Small intestine (tissue), 7 donors: ENCODE data around the gene CTTNBP2. TPM values are rescaled to one million over a fixed set of nuclear protein-coding genes. Genes with fewer than 3 reads are reported as not detected.

Experiments used
- DNase-seq, 2 donors: peaks; one replicate each; pipeline versions ENCODE4 v3.0.0 to v3.0.0-alpha.2; 2013
- FAIRE-seq: peaks from 2 replicates; lab custom pipeline; 2012; peaks lifted over from hg19 to GRCh38; lab: Jason Lieb, UNC
- H3K27ac ChIP-seq, 3 donors: one replicate each; pipeline ENCODE4 v1.5.1; 2013; ENCODE audit warnings: low read length in 2 of 3, mild to moderate bottlenecking in 2 of 3, control low read depth in 1 of 3, inconsistent platforms in 1 of 3, low read depth in 1 of 3, moderate library complexity in 1 of 3
- H3K27me3 ChIP-seq, 3 donors: one replicate each; pipeline ENCODE4 v1.6.1; 2013; ENCODE audit warnings: low read length in 3 of 3, inconsistent platforms in 1 of 3; ENCODE audit not compliant: control insufficient read depth in 3 of 3, insufficient read depth in 3 of 3
- H3K36me3 ChIP-seq, 3 donors: one replicate each; pipeline ENCODE4 v1.6.1; 2013; ENCODE audit warnings: low read length in 3 of 3, inconsistent platforms in 1 of 3, low read depth in 1 of 3, mild to moderate bottlenecking in 1 of 3, moderate library complexity in 1 of 3; ENCODE audit not compliant: control insufficient read depth in 3 of 3, insufficient read depth in 2 of 3
- H3K4me1 ChIP-seq, 3 donors: one replicate each; pipeline ENCODE4 v1.6.1; 2013; ENCODE audit warnings: low read length in 2 of 3, inconsistent platforms in 1 of 3, low read depth in 1 of 3, mild to moderate bottlenecking in 1 of 3, moderate library complexity in 1 of 3; ENCODE audit not compliant: control insufficient read depth in 3 of 3, insufficient read depth in 2 of 3
- H3K4me3 ChIP-seq, 3 donors: one replicate each; pipeline ENCODE4 v1.5.1; 2013; ENCODE audit warnings: low read length in 3 of 3, control low read depth in 1 of 3, inconsistent platforms in 1 of 3, low read depth in 1 of 3, mild to moderate bottlenecking in 1 of 3, moderate library complexity in 1 of 3
- H3K9me3 ChIP-seq, 2 donors: one replicate each; pipeline ENCODE4 v1.6.1; 2013; ENCODE audit warnings: low read depth in 1 of 2, low read length in 1 of 2; ENCODE audit not compliant: control insufficient read depth in 2 of 2, insufficient read depth in 1 of 2
- WGBS, 3 donors: extraction: QIAGEN DNeasy Blood & Tissue Kit; methylation state at CpG; one replicate each; pipeline ENCODE4 v1.1.7; 2013; 5-methylcytosine and 5-hydroxymethylcytosine counted together
- polyA plus RNA-seq, 4 donors: library from polyadenylated mRNA; stranded (reverse) in 3 of 4; unstranded in 1 of 4; fragments of 200-250 nt in 3 of 4; fragments of 120-200 nt in 1 of 4; gene quantifications; one replicate each; pipeline versions ENCODE4 v1.2.1 to v1.2.3, GENCODE V29; 2013
- donor health status: healthy with polysubstance abuse.
- donor health status: control.
- donor health status: control.
- donor health status: Bipolar disorder and iron deficiency.
- donor health status: healthy.

The CTTNBP2 gene
- polyA plus RNA-seq, 4 donors, result 0.45 to 2.7 (median 2.2) TPM

- Histone ChIP-seq H3K4me3 (no peak overlapping the region), H3K27ac (no peak overlapping the region), H3K9me3 (no peaks in the 10 kb centered on the region), H3K36me3 (peaks cover 0 to 7% (median 0%) of the 10 kb centered on the region in 3 donors), H3K27me3 (no peaks in the 10 kb centered on the region), H3K4me1 (no peaks in the 10 kb centered on the region)
- DNase-seq (no peak), FAIRE-seq (no peak)
- WGBS, 3 donors, result 95 to 97% (median 97%) methylated on average over 1 of the region's 1 CpG
These were observed 121.5 kb downstream of the CTTNBP2 start for GRCh38 chr7:117751775-117752174.

DNA sequence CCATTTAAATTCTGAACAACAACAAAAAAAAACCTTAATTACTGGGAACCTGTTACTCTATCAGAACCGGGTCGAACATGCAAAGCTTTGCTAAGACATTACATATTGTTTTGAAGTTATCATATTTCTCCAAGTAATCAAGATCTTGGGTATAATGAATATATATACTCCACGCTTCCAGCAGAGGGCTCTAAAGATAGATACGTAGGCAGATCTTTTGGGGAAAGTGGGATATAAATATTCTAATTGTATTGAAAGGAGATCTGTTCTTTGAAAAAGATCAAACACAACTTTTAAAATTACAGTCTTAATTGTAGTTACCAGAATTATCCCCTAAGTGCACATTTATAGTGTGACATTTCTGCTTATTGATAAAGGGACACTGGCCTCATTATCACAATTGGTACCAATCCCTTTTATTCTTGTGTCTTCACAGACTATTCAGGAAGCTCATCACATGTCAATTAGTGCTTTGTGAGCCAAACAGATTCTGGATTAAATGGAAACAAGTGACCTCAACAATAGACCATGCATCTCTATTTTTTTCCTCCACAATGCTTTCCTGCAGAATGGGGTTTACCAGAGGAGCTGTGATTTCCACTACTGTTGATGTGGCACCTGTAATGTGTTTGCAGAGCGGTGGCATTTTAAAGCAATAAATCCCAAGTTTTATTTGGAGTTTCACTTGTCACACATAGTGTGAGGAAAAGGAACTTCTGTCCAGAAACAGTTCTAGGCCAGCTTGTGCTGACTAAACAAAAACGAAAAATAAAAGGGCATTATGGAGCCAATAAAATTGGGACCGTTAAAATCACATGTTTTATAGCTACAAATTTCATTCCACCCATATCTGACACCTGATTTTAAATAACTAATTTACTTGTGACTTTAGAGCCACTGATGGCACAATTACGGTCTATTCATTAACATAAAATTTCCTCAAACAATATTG, 122.4 kb downstream of the CTTNBP2 start:
- H3K4me3 ChIP-seq, result no peak overlapping the region
- DNase-seq (peak; percentile 22 to 30), FAIRE-seq (no peak)
- peaks cover 0 to 5% (median 0%) of the 10 kb centered on the region in 3 donors for H3K36me3 ChIP-seq
- H3K9me3 ChIP-seq, result no peaks in the 10 kb centered on the region
- H3K27ac ChIP-seq, result no peak overlapping the region
- H3K27me3 ChIP-seq, result no peaks in the 10 kb centered on the region
- WGBS, 3 donors, result 39 to 50% (median 40%) methylated on average over 8 of the region's 8 CpGs
- H3K4me1 ChIP-seq, result no peaks in the 10 kb centered on the region

GRCh38 chr7:117741962-117742361, 131.3 kb downstream of the CTTNBP2 start:
- Histone ChIP-seq H3K9me3 (no peaks in the 10 kb centered on the region), H3K27me3 (no peaks in the 10 kb centered on the region), H3K4me3 (no peak overlapping the region), H3K27ac (no peak overlapping the region), H3K4me1 (no peaks in the 10 kb centered on the region), H3K36me3 (peaks cover 0 to 4% (median 0%) of the 10 kb centered on the region in 3 donors)
- 84 to 96% (median 90%) methylated on average over 4 of the region's 4 CpGs for WGBS, 3 donors
- FAIRE-seq, result no peak
- DNase-seq, result no peak

DNA sequence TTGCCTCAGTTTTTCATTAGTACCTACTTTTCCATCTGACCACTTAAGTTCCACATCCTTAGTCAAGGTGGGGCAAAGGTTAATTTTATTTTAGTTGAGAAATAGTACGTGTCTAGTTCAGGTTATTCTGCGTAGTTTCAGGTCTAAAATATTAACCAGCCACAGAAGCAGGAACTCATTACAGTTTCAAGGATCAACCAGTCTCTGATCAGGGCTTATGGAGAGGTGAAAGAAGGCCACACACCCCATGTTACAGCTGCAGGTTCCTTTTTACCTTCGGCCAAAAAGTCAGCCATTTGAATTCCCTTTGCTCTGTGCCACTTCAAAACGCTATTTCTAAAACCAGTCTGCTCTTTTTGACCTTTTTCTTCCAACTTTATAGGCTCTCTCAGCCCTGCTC, 134.2 kb downstream of the CTTNBP2 start:
- H3K27ac ChIP-seq, result no peak overlapping the region
- H3K4me1 ChIP-seq, result no peaks in the 10 kb centered on the region
- H3K36me3 ChIP-seq, result peaks cover 0 to 5% (median 0%) of the 10 kb centered on the region in 3 donors
- no peak overlapping the region for H3K4me3 ChIP-seq
- DNase-seq (no peak), FAIRE-seq (no peak)
- WGBS, 3 donors, result 72 to 78% (median 73%) methylated on average over 4 of the region's 4 CpGs
- no peaks in the 10 kb centered on the region for H3K9me3 ChIP-seq
- no peaks in the 10 kb centered on the region for H3K27me3 ChIP-seq

DNA sequence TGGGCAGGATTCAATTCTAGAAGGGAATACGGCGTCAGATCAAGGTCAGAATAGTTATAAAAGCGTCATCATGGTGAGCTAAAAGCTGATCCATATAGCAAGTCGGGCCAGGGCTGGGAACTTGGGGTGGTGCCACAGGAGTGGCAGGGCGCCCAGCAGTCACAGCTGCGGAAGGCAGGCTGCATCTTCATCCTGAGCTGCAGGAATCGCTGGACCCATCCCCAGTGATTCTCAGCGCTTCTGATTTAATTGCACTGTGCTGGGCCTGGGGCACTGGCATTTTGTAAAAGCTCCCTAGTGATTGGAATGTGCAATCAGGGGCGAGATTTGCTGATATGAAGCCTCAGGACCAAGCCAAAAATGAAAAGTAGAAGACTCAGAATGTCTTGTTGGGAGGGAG, 135.3 kb downstream of the CTTNBP2 start:
- FAIRE-seq (no peak), DNase-seq (no peak)
- 84 to 89% (median 85%) methylated on average over 9 of the region's 9 CpGs for WGBS, 3 donors
- peaks cover 0 to 7% (median 0%) of the 10 kb centered on the region in 3 donors for H3K36me3 ChIP-seq
- H3K27ac ChIP-seq, result no peak overlapping the region
- no peaks in the 10 kb centered on the region for H3K27me3 ChIP-seq
- no peak overlapping the region for H3K4me3 ChIP-seq
- H3K9me3 ChIP-seq, result no peaks in the 10 kb centered on the region
- no peaks in the 10 kb centered on the region for H3K4me1 ChIP-seq

DNA sequence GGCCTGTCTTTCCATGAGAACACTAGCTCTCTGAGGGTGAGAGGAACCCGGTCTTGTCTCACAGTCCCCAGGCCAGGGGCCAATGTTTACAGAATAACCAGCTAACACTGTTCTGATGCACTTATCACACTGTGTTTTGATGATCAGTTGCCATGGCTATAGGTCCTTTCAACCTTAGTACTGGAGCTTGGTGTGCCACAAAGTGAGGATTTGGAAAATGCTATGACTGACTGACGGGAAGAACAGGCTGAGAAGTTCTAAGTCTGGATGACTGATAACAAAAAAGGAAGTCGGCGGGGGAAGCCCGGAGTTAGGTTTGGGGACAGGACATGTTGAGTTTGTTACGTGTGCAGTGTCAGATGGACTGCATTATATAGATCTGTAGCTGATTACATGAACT, 141.8 kb downstream of the CTTNBP2 start:
- 49 to 72% (median 59%) methylated on average over 6 of the region's 6 CpGs for WGBS, 3 donors
- Histone ChIP-seq H3K9me3 (no peaks in the 10 kb centered on the region), H3K27me3 (no peaks in the 10 kb centered on the region), H3K4me1 (peaks cover 0 to 6% (median 0%) of the 10 kb centered on the region in 3 donors), H3K27ac (no peak overlapping the region), H3K36me3 (peaks cover 0 to 5% (median 0%) of the 10 kb centered on the region in 3 donors), H3K4me3 (no peak overlapping the region)
- FAIRE-seq (no peak), DNase-seq (peak in 1 of 2 donors; percentile 37)

GRCh38 chr7:117730390-117730789, 142.9 kb downstream of the CTTNBP2 start:
- DNase-seq (no peak), FAIRE-seq (no peak)
- peaks cover 0 to 2% (median 0%) of the 10 kb centered on the region in 3 donors for H3K36me3 ChIP-seq
- H3K27me3 ChIP-seq, result no peaks in the 10 kb centered on the region
- H3K9me3 ChIP-seq, result no peaks in the 10 kb centered on the region
- H3K27ac ChIP-seq, result no peak overlapping the region
- WGBS, 3 donors, result 76 to 81% (median 79%) methylated on average over 3 of the region's 3 CpGs
- no peak overlapping the region for H3K4me3 ChIP-seq
- peaks cover 0 to 6% (median 0%) of the 10 kb centered on the region in 3 donors for H3K4me1 ChIP-seq

DNA sequence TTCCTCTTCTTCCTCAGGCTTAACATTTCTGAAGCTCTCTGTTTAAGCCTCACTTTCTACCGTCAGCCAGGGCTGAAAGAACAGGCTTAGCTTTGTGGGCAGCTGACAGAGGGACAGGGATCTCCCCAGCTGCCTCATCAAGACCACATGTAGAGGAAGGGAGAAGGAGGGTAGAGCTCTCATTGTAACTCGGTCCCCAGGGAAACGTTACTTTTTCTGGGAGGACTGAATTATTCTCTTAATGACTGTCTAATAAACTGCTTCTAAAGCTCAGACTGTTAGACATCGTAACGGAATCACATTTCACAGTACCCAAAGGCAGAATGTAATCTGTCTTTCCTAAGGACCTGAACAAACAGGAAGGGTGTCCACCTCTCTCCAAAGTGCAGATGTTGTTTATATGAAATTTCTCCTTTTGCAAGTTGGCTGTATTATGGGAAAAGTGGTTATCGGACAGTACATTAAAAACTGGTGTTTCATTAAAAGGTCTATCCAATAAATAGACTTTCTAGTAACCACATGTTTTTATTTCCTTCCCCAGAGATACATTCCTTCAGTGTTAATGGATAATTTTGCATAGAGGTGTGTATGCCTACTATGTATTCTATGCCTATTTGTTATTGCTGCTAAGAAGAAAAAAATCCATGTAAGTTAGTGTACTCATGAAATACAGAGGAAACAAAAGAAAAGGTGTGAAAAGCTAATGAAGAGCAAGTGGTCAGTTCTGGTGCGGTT, 144.2 kb downstream of the CTTNBP2 start:
- no peak for DNase-seq
- H3K27ac ChIP-seq, result no peak overlapping the region
- FAIRE-seq, result no peak

More for the DNA sequence above, 144.2 kb downstream of the CTTNBP2 start:
- peaks cover 0 to 6% (median 0%) of the 10 kb centered on the region in 3 donors for H3K4me1 ChIP-seq
- no peaks in the 10 kb centered on the region for H3K9me3 ChIP-seq
- no peak overlapping the region for H3K4me3 ChIP-seq
- peaks cover 0 to 2% (median 0%) of the 10 kb centered on the region in 3 donors for H3K36me3 ChIP-seq
- 61 to 78% (median 68%) methylated on average over 7 of the region's 7 CpGs for WGBS, 3 donors
- no peaks in the 10 kb centered on the region for H3K27me3 ChIP-seq
